ENCODE measurements around the gene DSCAML1. TPM values are rescaled to one million over a fixed set of nuclear protein-coding genes. Genes with fewer than 3 reads are reported as not detected.
A peak's percentile ranks its signal among the peaks of the same experiment; 100 is the strongest.

The DSCAML1 gene
- total and polyA plus RNA-seq, 7 experiments from 2014 or later, result 0.17 to 1.3 (median 0.60) TPM; not detected in 2

- H3K27ac Mint-ChIP-seq, result peak overlapping the region in 1 of 9 donors; percentile 36
- DNase-seq (no peak), ATAC-seq (no peak)
- Histone ChIP-seq H3K36me3 (ENCODE audit: control insufficient read depth in 2 of 3, insufficient read depth in 3 of 3, low read length in 3 of 3) (no peaks in the 10 kb centered on the region), H3K4me3 (ENCODE audit: low read length) (no peak overlapping the region), H3K9me3 (ENCODE audit: control insufficient read depth in 2 of 3, low read length in 3 of 3) (no peaks in the 10 kb centered on the region), H3K4me1 (ENCODE audit: control insufficient read depth in 2 of 2, insufficient read depth in 2 of 2, low read length in 2 of 2) (no peaks in the 10 kb centered on the region), H3K27ac (ENCODE audit: low read depth, low read length) (no peak overlapping the region), H3K27me3 (ENCODE audit: control insufficient read depth in 2 of 2, insufficient read depth in 2 of 2, low read length in 2 of 2) (no peaks in the 10 kb centered on the region)
- intact Hi-C loops (cut with micrococcal nuclease), result no loop called here
- H3K36me3 Mint-ChIP-seq, result no peaks in the 10 kb centered on the region
- no peaks in the 10 kb centered on the region for H3K4me1 Mint-ChIP-seq
- CTCF ChIA-PET, result no interaction called here
- H3K27me3 Mint-ChIP-seq, result peaks cover 0 to 7% (median 0%) of the 10 kb centered on the region in 5 donors
- no peak overlapping the region for H3K4me3 Mint-ChIP-seq
- no peaks in the 10 kb centered on the region for H3K9me3 Mint-ChIP-seq
- POLR2A ChIA-PET, result no interaction called here
Observed at GRCh38 chr11:117750916-117751662, 45.9 kb downstream of the DSCAML1 start.

DNA sequence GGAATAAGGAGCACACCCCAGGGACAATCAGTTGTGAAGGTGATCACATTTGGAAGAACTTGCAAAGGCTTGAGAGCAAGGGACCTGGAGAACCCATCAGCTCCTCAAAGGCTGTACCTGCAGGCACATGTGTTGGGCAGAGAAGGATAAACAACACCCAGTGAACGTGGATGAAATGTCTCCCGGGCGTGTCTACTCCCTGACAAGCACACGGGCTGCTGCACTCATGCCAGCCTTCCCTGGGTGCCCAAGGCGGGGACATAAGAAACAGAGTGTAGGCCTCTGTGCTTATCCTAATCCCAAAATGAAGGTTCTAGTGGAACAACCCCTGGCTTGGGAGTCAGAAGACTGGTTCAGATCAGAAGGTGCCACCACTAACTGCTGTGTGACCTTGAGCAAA is 46.7 kb downstream of the DSCAML1 start:
- ATAC-seq, result no peak
- no peak overlapping the region for H3K4me3 ChIP-seq (ENCODE audit: low read length)
- CTCF ChIA-PET, result no interaction called here
- Mint-ChIP-seq H3K27ac (no peak overlapping the region), H3K4me3 (no peak overlapping the region), H3K36me3 (no peaks in the 10 kb centered on the region), H3K4me1 (no peaks in the 10 kb centered on the region), H3K27me3 (peaks cover 0 to 4% (median 0%) of the 10 kb centered on the region in 5 donors), H3K9me3 (peaks cover 0 to 2% (median 0%) of the 10 kb centered on the region in 11 donors)
- DNase-seq, result no peak
- no peaks in the 10 kb centered on the region for H3K4me1 ChIP-seq (ENCODE audit: control insufficient read depth in 2 of 2, insufficient read depth in 2 of 2, low read length in 2 of 2)
- H3K9me3 ChIP-seq (ENCODE audit: control insufficient read depth in 2 of 3, low read length in 3 of 3), result no peaks in the 10 kb centered on the region
- H3K27me3 ChIP-seq (ENCODE audit: control insufficient read depth in 2 of 2, insufficient read depth in 2 of 2, low read length in 2 of 2), result no peaks in the 10 kb centered on the region
- no peak overlapping the region for H3K27ac ChIP-seq (ENCODE audit: low read depth, low read length)
- intact Hi-C loops (cut with micrococcal nuclease), result no loop called here
- POLR2A ChIA-PET, result no interaction called here
- no peaks in the 10 kb centered on the region for H3K36me3 ChIP-seq (ENCODE audit: control insufficient read depth in 2 of 3, insufficient read depth in 3 of 3, low read length in 3 of 3)

DNA sequence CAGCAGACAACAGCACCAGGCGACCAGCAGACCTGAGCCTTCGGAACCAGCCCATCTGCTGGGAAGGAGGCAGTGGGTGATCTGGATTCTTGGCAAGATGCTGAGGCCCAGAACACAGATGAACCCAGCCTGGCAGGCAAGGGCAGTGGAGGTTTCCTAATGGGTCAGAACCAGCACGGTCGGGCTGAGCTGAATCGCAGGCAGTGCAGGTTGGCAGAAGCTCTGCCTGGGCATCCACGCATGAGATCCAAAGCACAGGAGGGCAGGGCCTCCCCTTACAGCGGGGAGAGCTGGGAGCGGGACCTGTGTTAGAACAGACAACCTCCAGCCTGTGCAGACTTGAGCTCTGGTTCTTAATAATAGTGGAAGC is 47.5 kb downstream of the DSCAML1 start:
- no peak overlapping the region for H3K27ac ChIP-seq (ENCODE audit: low read depth, low read length)
- no peaks in the 10 kb centered on the region for H3K36me3 ChIP-seq (ENCODE audit: control insufficient read depth in 2 of 3, insufficient read depth in 3 of 3, low read length in 3 of 3)
- ATAC-seq, result no peak
- Mint-ChIP-seq H3K36me3 (no peaks in the 10 kb centered on the region), H3K4me3 (no peak overlapping the region), H3K4me1 (no peaks in the 10 kb centered on the region), H3K27ac (no peak overlapping the region), H3K27me3 (peaks cover 0 to 4% (median 0%) of the 10 kb centered on the region in 5 donors), H3K9me3 (peaks cover 0 to 2% (median 0%) of the 10 kb centered on the region in 11 donors)
- CTCF ChIA-PET, result no interaction called here
- POLR2A ChIA-PET, result no interaction called here
- no peaks in the 10 kb centered on the region for H3K4me1 ChIP-seq (ENCODE audit: control insufficient read depth in 2 of 2, insufficient read depth in 2 of 2, low read length in 2 of 2)
- intact Hi-C loops (cut with micrococcal nuclease), result no loop called here
- H3K4me3 ChIP-seq (ENCODE audit: low read length), result no peak overlapping the region
- no peaks in the 10 kb centered on the region for H3K9me3 ChIP-seq (ENCODE audit: control insufficient read depth in 2 of 3, low read length in 3 of 3)
- no peak for DNase-seq
- no peaks in the 10 kb centered on the region for H3K27me3 ChIP-seq (ENCODE audit: control insufficient read depth in 2 of 2, insufficient read depth in 2 of 2, low read length in 2 of 2)

GRCh38 chr11:117748771-117749540 is 48.1 kb downstream of the DSCAML1 start:
- POLR2A ChIA-PET, result no interaction called here
- no peaks in the 10 kb centered on the region for H3K9me3 ChIP-seq (ENCODE audit: control insufficient read depth in 2 of 3, low read length in 3 of 3)
- CTCF ChIA-PET, result no interaction called here
- H3K36me3 Mint-ChIP-seq, result no peaks in the 10 kb centered on the region
- H3K27me3 Mint-ChIP-seq, result peaks cover 0 to 2% (median under 1%) of the 10 kb centered on the region in 5 donors
- H3K27ac ChIP-seq (ENCODE audit: low read depth, low read length), result no peak overlapping the region
- H3K9me3 Mint-ChIP-seq, result peaks cover 0 to 2% (median 0%) of the 10 kb centered on the region in 11 donors
- no peaks in the 10 kb centered on the region for H3K4me1 ChIP-seq (ENCODE audit: control insufficient read depth in 2 of 2, insufficient read depth in 2 of 2, low read length in 2 of 2)
- ATAC-seq, result no peak
- H3K27me3 ChIP-seq (ENCODE audit: control insufficient read depth in 2 of 2, insufficient read depth in 2 of 2, low read length in 2 of 2), result no peaks in the 10 kb centered on the region
- intact Hi-C loops (cut with micrococcal nuclease), result no loop called here
- H3K4me3 ChIP-seq (ENCODE audit: low read length), result no peak overlapping the region
- H3K4me3 Mint-ChIP-seq, result no peak overlapping the region
- no peaks in the 10 kb centered on the region for H3K36me3 ChIP-seq (ENCODE audit: control insufficient read depth in 2 of 3, insufficient read depth in 3 of 3, low read length in 3 of 3)
- H3K27ac Mint-ChIP-seq, result no peak overlapping the region
- no peak for DNase-seq
- H3K4me1 Mint-ChIP-seq, result no peaks in the 10 kb centered on the region

- H3K4me1 Mint-ChIP-seq, result peaks cover 0 to 2% (median 0%) of the 10 kb centered on the region in 7 donors
- H3K27me3 Mint-ChIP-seq, result peaks cover 6 to 11% (median 9%) of the 10 kb centered on the region in 5 donors
- H3K9me3 ChIP-seq (ENCODE audit: control insufficient read depth in 2 of 3, low read length in 3 of 3), result no peaks in the 10 kb centered on the region
- no peak overlapping the region for H3K27ac Mint-ChIP-seq
- H3K36me3 ChIP-seq (ENCODE audit: control insufficient read depth in 2 of 3, insufficient read depth in 3 of 3, low read length in 3 of 3), result no peaks in the 10 kb centered on the region
- ATAC-seq (no peak), DNase-seq (no peak)
- no peaks in the 10 kb centered on the region for H3K27me3 ChIP-seq (ENCODE audit: control insufficient read depth in 2 of 2, insufficient read depth in 2 of 2, low read length in 2 of 2)
- ChIA-PET POLR2A (no interaction called here), CTCF (no interaction called here)
- peaks cover 0 to 5% of the 10 kb centered on the region in 2 donors for H3K4me1 ChIP-seq (ENCODE audit: control insufficient read depth in 2 of 2, insufficient read depth in 2 of 2, low read length in 2 of 2)
- intact Hi-C loops (cut with micrococcal nuclease), result no loop called here
- peaks cover 0 to 2% (median 0%) of the 10 kb centered on the region in 11 donors for H3K9me3 Mint-ChIP-seq
- H3K36me3 Mint-ChIP-seq, result no peaks in the 10 kb centered on the region
- H3K4me3 ChIP-seq (ENCODE audit: low read length), result no peak overlapping the region
- no peak overlapping the region for H3K4me3 Mint-ChIP-seq
- no peak overlapping the region for H3K27ac ChIP-seq (ENCODE audit: low read depth, low read length)
Observed at GRCh38 chr11:117747892-117748291, 49.1 kb downstream of the DSCAML1 start.

DNA sequence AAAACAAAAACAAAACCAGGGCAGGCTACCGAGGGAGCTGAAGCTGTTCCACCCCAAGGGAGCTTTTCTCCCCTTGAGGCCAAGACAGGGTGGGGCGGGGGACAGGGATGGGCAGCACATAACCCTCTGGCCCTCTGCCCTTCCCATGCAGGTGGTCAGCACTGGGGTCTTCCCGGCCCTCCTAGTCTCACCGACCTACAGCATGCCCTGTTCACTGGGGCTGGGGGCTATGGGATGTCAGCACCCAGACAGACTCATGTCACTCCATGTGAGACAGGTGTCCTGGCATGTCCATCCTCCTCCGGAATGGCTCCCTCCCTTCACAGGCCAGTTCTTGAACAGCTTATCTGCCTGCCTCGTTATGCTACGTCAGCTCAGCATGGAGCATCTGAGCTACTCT is 51.7 kb downstream of the DSCAML1 start:
- no peaks in the 10 kb centered on the region for H3K36me3 Mint-ChIP-seq
- CTCF ChIA-PET, result no interaction called here
- no peak overlapping the region for H3K4me3 Mint-ChIP-seq
- H3K4me3 ChIP-seq (ENCODE audit: low read length), result no peak overlapping the region
- DNase-seq, result no peak
- H3K27ac Mint-ChIP-seq, result no peak overlapping the region
- H3K4me1 Mint-ChIP-seq, result peaks cover 0 to 3% (median 0%) of the 10 kb centered on the region in 7 donors
- intact Hi-C loops (cut with micrococcal nuclease), result no loop called here
- POLR2A ChIA-PET, result no interaction called here
- no peak overlapping the region for H3K27ac ChIP-seq (ENCODE audit: low read depth, low read length)
- no peak for ATAC-seq
- no peaks in the 10 kb centered on the region for H3K9me3 ChIP-seq (ENCODE audit: control insufficient read depth in 2 of 3, low read length in 3 of 3)
- H3K27me3 Mint-ChIP-seq, result peaks cover 10 to 21% (median 14%) of the 10 kb centered on the region in 5 donors
- no peaks in the 10 kb centered on the region for H3K27me3 ChIP-seq (ENCODE audit: control insufficient read depth in 2 of 2, insufficient read depth in 2 of 2, low read length in 2 of 2)
- H3K4me1 ChIP-seq (ENCODE audit: control insufficient read depth in 2 of 2, insufficient read depth in 2 of 2, low read length in 2 of 2), result peaks cover 0 to 5% of the 10 kb centered on the region in 2 donors
- peaks cover 0 to 4% (median 0%) of the 10 kb centered on the region in 11 donors for H3K9me3 Mint-ChIP-seq
- no peaks in the 10 kb centered on the region for H3K36me3 ChIP-seq (ENCODE audit: control insufficient read depth in 2 of 3, insufficient read depth in 3 of 3, low read length in 3 of 3)
